Epithelial cell of esophagus (primary cell): ENCODE measurements around the gene ZNF749.

ENCODE experiments used
- DNase-seq: peaks from one replicate; pipeline ENCODE4 v3.0.0; 2010; ENCODE audit warnings: low read depth
- H3K4me3 ChIP-seq: 2 replicates; pipeline ENCODE4 v1.5.1; 2011; ENCODE audit warnings: mild to moderate bottlenecking, low read length, control low read depth
- CTCF ChIP-seq: IDR thresholded peaks from 2 replicates; pipeline ENCODE4 v1.5.1; 2011; ENCODE audit warnings: low read depth, mild to moderate bottlenecking, low read length, control low read depth, inconsistent platforms; ENCODE audit not compliant: insufficient read depth; ENCODE audit errors: missing control alignments

The ZNF749 gene

GRCh38 chr19:57406516-57407123 is 28.5 kb upstream of the ZNF749 start:
- no peak overlapping the region for H3K4me3 ChIP-seq
- TF ChIP-seq CTCF, result peak; percentile 94
- DNase-seq, result peak; percentile 82

GRCh38 chr19:57410877-57411671 is 24.1 kb upstream of the ZNF749 start, which contains the start of gene ZNF17:
Gene ZNF17 (plus strand): TSS chr19:57411161. CDS start chr19:57413616, 2,455 bp downstream.
- TF ChIP-seq CTCF, result no peak
- peak within 1 kb of the TSS; percentile 64 for H3K4me3 ChIP-seq
- peak; percentile 97 for DNase-seq

- no peak overlapping the region for H3K4me3 ChIP-seq
- no peak for TF ChIP-seq CTCF
- DNase-seq, result no peak
Measured at GRCh38 chr19:57419439-57419838, 15.7 kb upstream of the ZNF749 start.

GRCh38 chr19:57421037-57421436 is 14.1 kb upstream of the ZNF749 start:
- TF ChIP-seq CTCF, result no peak
- no peak overlapping the region for H3K4me3 ChIP-seq
- DNase-seq, result no peak

- DNase-seq, result peak; percentile 21
- TF ChIP-seq CTCF, result no peak
- H3K4me3 ChIP-seq, result peak overlapping the region; percentile 62
Measured at GRCh38 chr19:57434386-57435061, 601 bp upstream of the ZNF749 start.

GRCh38 chr19:57436417-57436816 is 1.3 kb downstream of the ZNF749 start:
- DNase-seq, result no peak
- no peak for TF ChIP-seq CTCF
- peak overlapping the region; percentile 62 for H3K4me3 ChIP-seq
